Activated T-cell treated with anti-CD3 and anti-CD28 coated beads, Interleukin-2, amount 50 U/mL, for 24 hours (primary cell): Measurements from ENCODE around the gene AARSD1.
"Not testable (repeated sequence)": the region's sequence is repeated elsewhere in the genome, so short reads cannot be mapped to it uniquely, and the experiment has no call there.

Source experiments
- DNase-seq: peaks from one replicate; pipeline ENCODE4 v3.0.0-alpha.2; 2020
- H3K27ac Mint-ChIP-seq: 2 replicates; pipeline ENCODE4 v1.8.0; 2020; ENCODE audit warnings: mild to moderate bottlenecking, mixed read lengths
- H3K27me3 Mint-ChIP-seq: 2 replicates; pipeline ENCODE4 v1.8.0; 2020; ENCODE audit warnings: mixed read lengths
- H3K36me3 Mint-ChIP-seq: 2 replicates; pipeline ENCODE4 v1.8.0; 2020; ENCODE audit warnings: low read depth, mixed read lengths
- H3K4me1 Mint-ChIP-seq: 2 replicates; pipeline ENCODE4 v1.8.0; 2020; ENCODE audit warnings: low read depth, mixed read lengths
- H3K4me3 Mint-ChIP-seq: 2 replicates; pipeline ENCODE4 v1.8.0; 2020; ENCODE audit warnings: mild to moderate bottlenecking, moderate library complexity, mixed read lengths
- H3K9me3 Mint-ChIP-seq: 2 replicates; pipeline ENCODE4 v1.8.0; 2020; ENCODE audit warnings: mixed read lengths

AARSD1 gene

GRCh38 chr17:42918902-42919521 lies 45.2 kb downstream of the AARSD1 start:
- no peak for DNase-seq
- H3K4me1 Mint-ChIP-seq: no peaks in the 10 kb centered on the region
- no peak overlapping the region for H3K27ac Mint-ChIP-seq
- peaks cover 6% of the 10 kb centered on the region for H3K27me3 Mint-ChIP-seq
- H3K9me3 Mint-ChIP-seq: no peaks in the 10 kb centered on the region
- H3K36me3 Mint-ChIP-seq: no peaks in the 10 kb centered on the region
- no peak overlapping the region for H3K4me3 Mint-ChIP-seq

GRCh38 chr17:42917236-42917603 lies 47.0 kb downstream of the AARSD1 start:
- H3K9me3 Mint-ChIP-seq: no peaks in the 10 kb centered on the region
- no peak overlapping the region for H3K27ac Mint-ChIP-seq
- no peaks in the 10 kb centered on the region for H3K36me3 Mint-ChIP-seq
- DNase-seq: no peak
- peaks cover 6% of the 10 kb centered on the region for H3K27me3 Mint-ChIP-seq
- no peaks in the 10 kb centered on the region for H3K4me1 Mint-ChIP-seq
- no peak overlapping the region for H3K4me3 Mint-ChIP-seq

- H3K27me3 Mint-ChIP-seq: peaks cover 11% of the 10 kb centered on the region
- H3K36me3 Mint-ChIP-seq, H3K9me3 Mint-ChIP-seq, H3K4me1 Mint-ChIP-seq, DNase-seq, H3K4me3 Mint-ChIP-seq, H3K27ac Mint-ChIP-seq: not testable (repeated sequence)
Measured at GRCh38 chr17:42916388-42917235, 47.6 kb downstream of the AARSD1 start.

GRCh38 chr17:42915288-42915687 lies 49.0 kb downstream of the AARSD1 start:
- not testable (repeated sequence) for H3K9me3 Mint-ChIP-seq, H3K4me1 Mint-ChIP-seq, H3K36me3 Mint-ChIP-seq, H3K27ac Mint-ChIP-seq, DNase-seq, H3K4me3 Mint-ChIP-seq
- H3K27me3 Mint-ChIP-seq: peaks cover 19% of the 10 kb centered on the region

GRCh38 chr17:42913981-42914617 lies 50.2 kb downstream of the AARSD1 start:
- H3K36me3 Mint-ChIP-seq: no peaks in the 10 kb centered on the region
- H3K4me3 Mint-ChIP-seq: no peak overlapping the region
- DNase-seq: no peak
- H3K27me3 Mint-ChIP-seq: peaks cover 24% of the 10 kb centered on the region
- H3K27ac Mint-ChIP-seq: no peak overlapping the region
- no peaks in the 10 kb centered on the region for H3K4me1 Mint-ChIP-seq
- H3K9me3 Mint-ChIP-seq: no peaks in the 10 kb centered on the region

- peaks cover 24% of the 10 kb centered on the region for H3K27me3 Mint-ChIP-seq
- no peaks in the 10 kb centered on the region for H3K4me1 Mint-ChIP-seq
- no peaks in the 10 kb centered on the region for H3K36me3 Mint-ChIP-seq
- no peak overlapping the region for H3K4me3 Mint-ChIP-seq
- no peak for DNase-seq
- no peaks in the 10 kb centered on the region for H3K9me3 Mint-ChIP-seq
- no peak overlapping the region for H3K27ac Mint-ChIP-seq
Measured at GRCh38 chr17:42913522-42913921, 50.7 kb downstream of the AARSD1 start.

GRCh38 chr17:42908872-42909700 lies 55.2 kb downstream of the AARSD1 start:
- no peaks in the 10 kb centered on the region for H3K4me1 Mint-ChIP-seq
- no peak for DNase-seq
- no peak overlapping the region for H3K27ac Mint-ChIP-seq
- no peaks in the 10 kb centered on the region for H3K36me3 Mint-ChIP-seq
- no peaks in the 10 kb centered on the region for H3K9me3 Mint-ChIP-seq
- H3K27me3 Mint-ChIP-seq: peaks cover 18% of the 10 kb centered on the region
- no peak overlapping the region for H3K4me3 Mint-ChIP-seq

GRCh38 chr17:42906772-42907446 lies 57.3 kb downstream of the AARSD1 start:
- H3K27ac Mint-ChIP-seq: no peak overlapping the region
- no peak for DNase-seq
- H3K4me1 Mint-ChIP-seq: no peaks in the 10 kb centered on the region
- H3K27me3 Mint-ChIP-seq: peaks cover 25% of the 10 kb centered on the region
- H3K36me3 Mint-ChIP-seq: no peaks in the 10 kb centered on the region
- no peaks in the 10 kb centered on the region for H3K9me3 Mint-ChIP-seq
- H3K4me3 Mint-ChIP-seq: no peak overlapping the region

GRCh38 chr17:42904110-42904469 lies 60.2 kb downstream of the AARSD1 start:
- Mint-ChIP-seq H3K4me3 (no peak overlapping the region), H3K4me1 (no peaks in the 10 kb centered on the region), H3K9me3 (no peaks in the 10 kb centered on the region), H3K27me3 (peaks cover 30% of the 10 kb centered on the region), H3K27ac (no peak overlapping the region), H3K36me3 (no peaks in the 10 kb centered on the region)
- DNase-seq: no peak

GRCh38 chr17:42901535-42902229 lies 62.6 kb downstream of the AARSD1 start:
- Mint-ChIP-seq H3K27ac (no peak overlapping the region), H3K9me3 (no peaks in the 10 kb centered on the region), H3K4me1 (no peaks in the 10 kb centered on the region), H3K27me3 (peaks cover 38% of the 10 kb centered on the region), H3K4me3 (no peak overlapping the region), H3K36me3 (no peaks in the 10 kb centered on the region)
- DNase-seq: no peak
